GM18909 (cell line): ENCODE results near the gene TGFBR3.

ENCODE experiments used
- ATAC-seq: cut with Tn5 transposase; IDR thresholded peaks from one replicate; pipeline ENCODE4 v1.9.1; 2021; ENCODE audit warnings: mild to moderate bottlenecking; ENCODE audit not compliant: unreplicated experiment, poor library complexity

The TGFBR3 gene

GRCh38 chr1:91828583-91829281, 57.2 kb downstream of the TGFBR3 start:
- no peak for ATAC-seq

- no peak for ATAC-seq
Measured at GRCh38 chr1:91827459-91828321, 58.3 kb downstream of the TGFBR3 start.

GRCh38 chr1:91827087-91827458, 58.9 kb downstream of the TGFBR3 start:
- no peak for ATAC-seq

- no peak for ATAC-seq
Measured at GRCh38 chr1:91826649-91827048, 59.3 kb downstream of the TGFBR3 start.

- no peak for ATAC-seq
Measured at GRCh38 chr1:91826248-91826647, 59.7 kb downstream of the TGFBR3 start.

GRCh38 chr1:91821126-91821868, 64.7 kb downstream of the TGFBR3 start:
- ATAC-seq = no peak

- ATAC-seq = no peak
Measured at GRCh38 chr1:91819038-91819788, 66.7 kb downstream of the TGFBR3 start.

GRCh38 chr1:91818713-91818975, 67.3 kb downstream of the TGFBR3 start:
- no peak for ATAC-seq

- ATAC-seq = no peak
Measured at GRCh38 chr1:91817211-91817905, 68.6 kb downstream of the TGFBR3 start.

- no peak for ATAC-seq
Measured at GRCh38 chr1:91816031-91816430, 69.9 kb downstream of the TGFBR3 start.

- no peak for ATAC-seq
Measured at GRCh38 chr1:91814448-91814847, 71.5 kb downstream of the TGFBR3 start.

- ATAC-seq = no peak
Measured at GRCh38 chr1:91813813-91814212, 72.1 kb downstream of the TGFBR3 start.

- ATAC-seq = no peak
Measured at GRCh38 chr1:91811363-91812025, 74.5 kb downstream of the TGFBR3 start.

- no peak for ATAC-seq
Measured at GRCh38 chr1:91809317-91809716, 76.6 kb downstream of the TGFBR3 start.

- no peak for ATAC-seq
Measured at GRCh38 chr1:91807921-91808620, 77.9 kb downstream of the TGFBR3 start.

GRCh38 chr1:91806769-91807700, 78.9 kb downstream of the TGFBR3 start:
- no peak for ATAC-seq

GRCh38 chr1:91806181-91806768, 79.7 kb downstream of the TGFBR3 start:
- ATAC-seq = no peak
